Measurements from ENCODE around the gene GCK. TPM values are rescaled to one million over a fixed set of nuclear protein-coding genes. Genes with fewer than 3 reads are reported as not detected.
"Not testable (repeated sequence)": the region's sequence is repeated elsewhere in the genome, so short reads cannot be mapped to it uniquely, and the experiment has no call there.

GCK gene
- total and polyA plus RNA-seq, 2 donors (not counting 3 experiments of a cell fraction or from before 2014, with no cell fraction given): 0.17 to 0.51 TPM

DNA sequence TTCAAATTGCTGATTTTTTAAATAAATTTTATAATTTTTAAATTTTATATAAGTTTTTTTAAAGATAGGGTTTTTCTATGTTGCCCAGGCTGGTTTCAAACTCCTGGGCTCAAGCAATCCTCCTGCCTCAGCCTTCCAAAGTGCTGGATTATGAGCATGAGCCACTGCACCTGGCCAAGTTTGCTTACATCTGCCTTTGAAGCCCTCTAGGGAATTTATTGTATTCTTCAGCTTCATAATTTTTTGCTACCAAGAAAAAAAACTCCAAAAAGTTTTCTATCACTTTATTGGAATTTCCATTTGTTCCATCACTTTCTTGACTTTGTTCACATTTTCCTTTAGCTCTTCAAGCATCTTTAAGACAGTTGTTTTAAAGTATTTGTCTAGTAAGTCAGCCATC, 62.1 kb downstream of the GCK start:
- Histone ChIP-seq H3K4me3 (replicated peaks in 1 of 3; ENCODE audit: insufficient read depth in 1 of 3, low read depth in 1 of 3, low read length in 3 of 3) (no peak overlapping the region), H3K9me3 (replicated peaks; ENCODE audit: control insufficient read depth, insufficient read depth, low read length) (no peaks in the 10 kb centered on the region), H3K4me2 (ENCODE audit: insufficient read depth, low read length) (no peak overlapping the region), H3K27ac (ENCODE audit: insufficient read depth, low read depth, low read length) (no peak overlapping the region), H3K9me1 (replicated peaks; ENCODE audit: control insufficient read depth, extremely low read depth, insufficient read depth, low read length) (no peaks in the 10 kb centered on the region), H3K79me2 (ENCODE audit: control insufficient read depth, insufficient read depth, low read length) (peaks cover 7% of the 10 kb centered on the region), H3K4me1 (ENCODE audit: control insufficient read depth, extremely low read depth, insufficient read depth, low read length) (peaks cover 12% of the 10 kb centered on the region), H4K20me1 (replicated peaks; ENCODE audit: control insufficient read depth, extremely low read depth, insufficient read depth, low read length) (no peaks in the 10 kb centered on the region), H3K27me3 (ENCODE audit: control insufficient read depth in 2 of 2, insufficient read depth in 2 of 2, low read length in 2 of 2) (peaks cover 0 to 1% of the 10 kb centered on the region in 2 experiments), H2AFZ (ENCODE audit: low read depth, low read length) (no peak overlapping the region), H3K9ac (replicated peaks; ENCODE audit: extremely low read depth, insufficient read depth, low read length) (no peak overlapping the region), H3K36me3 (ENCODE audit: control insufficient read depth in 2 of 2, extremely low read depth in 1 of 2, insufficient read depth in 2 of 2, low read length in 2 of 2) (no peaks in the 10 kb centered on the region)
- TF ChIP-seq MYC (IDR thresholded peaks at IDR 0.05; ENCODE audit: low read depth, low read length) (no peak), EZH2 (IDR thresholded peaks at IDR 0.05; ENCODE audit: borderline replicate concordance, low read depth, low read length, severe bottlenecking) (no peak), POLR2A (IDR thresholded peaks at IDR 0.05; ENCODE audit: low read depth, low read length) (no peak), POLR2AphosphoS5 (IDR thresholded peaks at IDR 0.05; ENCODE audit: insufficient read depth, low read depth, low read length) (no peak), CTCF (IDR thresholded peaks at IDR 0.05; ENCODE audit: extremely low read depth in 1 of 2, insufficient read depth in 1 of 2, low read depth in 1 of 2, low read length in 2 of 2) (no peak), FOS (IDR thresholded peaks at IDR 0.05; ENCODE audit: borderline replicate concordance, insufficient read depth, low read length) (no peak), JUN (IDR thresholded peaks at IDR 0.05; ENCODE audit: borderline replicate concordance, insufficient read depth, insufficient read length, low read depth) (no peak), GATA2 (IDR thresholded peaks at IDR 0.05; ENCODE audit: insufficient read depth, insufficient read length, low read depth, low read length) (no peak)
- TF ChIP-seq, protein P1, sequence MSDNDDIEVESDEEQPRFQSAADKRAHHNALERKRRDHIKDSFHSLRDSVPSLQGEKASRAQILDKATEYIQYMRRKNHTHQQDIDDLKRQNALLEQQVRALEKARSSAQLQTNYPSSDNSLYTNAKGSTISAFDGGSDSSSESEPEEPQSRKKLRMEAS (IDR thresholded peaks at IDR 0.05; ENCODE audit: insufficient read depth, insufficient read length): no peak
- POLR2A ChIA-PET: no interaction called here
- DNase-seq (ENCODE audit: low read depth, low spot score): no peak
- CTCF ChIA-PET: no interaction called here
- intact Hi-C loops (cut with micrococcal nuclease) (no loop called here), dilution Hi-C loops (cut with MboI; ENCODE audit: extremely low pct_ligation_motif_present, low sequenced_read_pairs) (no loop called here)
- BruUV-seq (replicated peaks): no TSS peak
- no peak for FAIRE-seq

DNA sequence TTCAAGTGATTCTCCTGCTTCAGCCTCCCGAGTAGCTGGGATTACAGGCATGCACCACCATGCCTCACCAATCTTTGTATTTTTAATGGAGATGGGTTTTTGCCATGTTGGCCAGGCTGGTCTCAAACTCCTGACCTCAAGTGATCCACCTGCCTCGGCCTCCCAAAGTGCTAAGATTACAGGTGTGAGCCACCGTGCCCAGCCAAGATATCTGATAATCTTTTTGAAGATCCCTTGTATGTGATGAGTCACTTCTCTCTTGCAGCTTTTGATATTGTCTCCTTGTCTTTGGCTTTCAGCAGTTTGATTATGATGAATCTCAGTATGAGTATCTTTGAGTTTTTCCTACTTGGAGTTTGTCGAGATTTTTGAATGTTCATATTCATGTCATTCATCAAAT, 62.7 kb downstream of the GCK start:
- FAIRE-seq: not testable (repeated sequence)

More for the DNA sequence above, 62.7 kb downstream of the GCK start:
- H3K9ac ChIP-seq (replicated peaks; ENCODE audit: extremely low read depth, insufficient read depth, low read length); H3K27ac ChIP-seq (ENCODE audit: insufficient read depth, low read depth, low read length); H3K36me3 ChIP-seq (ENCODE audit: control insufficient read depth in 2 of 2, extremely low read depth in 1 of 2, insufficient read depth in 2 of 2, low read length in 2 of 2); H3K9me3 ChIP-seq (replicated peaks; ENCODE audit: control insufficient read depth, insufficient read depth, low read length); H4K20me1 ChIP-seq (replicated peaks; ENCODE audit: control insufficient read depth, extremely low read depth, insufficient read depth, low read length); DNase-seq (ENCODE audit: low read depth, low spot score); H3K27me3 ChIP-seq (ENCODE audit: control insufficient read depth in 2 of 2, insufficient read depth in 2 of 2, low read length in 2 of 2); H3K4me3 ChIP-seq (replicated peaks in 1 of 3; ENCODE audit: insufficient read depth in 1 of 3, low read depth in 1 of 3, low read length in 3 of 3); POLR2A ChIA-PET; H3K4me2 ChIP-seq (ENCODE audit: insufficient read depth, low read length); dilution Hi-C loops (cut with MboI; ENCODE audit: extremely low pct_ligation_motif_present, low sequenced_read_pairs); H3K9me1 ChIP-seq (replicated peaks; ENCODE audit: control insufficient read depth, extremely low read depth, insufficient read depth, low read length); intact Hi-C loops (cut with micrococcal nuclease); H2AFZ ChIP-seq (ENCODE audit: low read depth, low read length); BruUV-seq (replicated peaks): not testable (repeated sequence)
- Histone ChIP-seq H3K79me2 (ENCODE audit: control insufficient read depth, insufficient read depth, low read length) (peaks cover 13% of the 10 kb centered on the region), H3K4me1 (ENCODE audit: control insufficient read depth, extremely low read depth, insufficient read depth, low read length) (peaks cover 14% of the 10 kb centered on the region)
- CTCF ChIA-PET: interaction anchor here (1.1 kb wide), 1 partner anchor 9 kb away, joined by 4 read pairs; no protein-coding TSS in a partner anchor
